OCI-LY7 (cell line): ENCODE measurements around the gene APPBP2.

Source experiments
- EZH2phosphoT487 ChIP-seq: fragments of 200-600 bp; sonication (generic); IDR thresholded peaks from 2 replicates; pipeline ENCODE4 v1.6.1; 2018; ENCODE audit warnings: low read depth, borderline replicate concordance, mild to moderate bottlenecking, mixed run types, antibody characterized with exemption, low read length, moderate library complexity, mixed read lengths
- TF ChIP-seq, protein P1 (sequence below): fragments of 200-600 bp; sonication (generic); conservative IDR thresholded peaks from 2 replicates; pipeline ENCODE4 v1.5.1; 2014; ENCODE audit warnings: mild to moderate bottlenecking, antibody characterized with exemption, low read length, moderate library complexity, mixed read lengths

DNA sequence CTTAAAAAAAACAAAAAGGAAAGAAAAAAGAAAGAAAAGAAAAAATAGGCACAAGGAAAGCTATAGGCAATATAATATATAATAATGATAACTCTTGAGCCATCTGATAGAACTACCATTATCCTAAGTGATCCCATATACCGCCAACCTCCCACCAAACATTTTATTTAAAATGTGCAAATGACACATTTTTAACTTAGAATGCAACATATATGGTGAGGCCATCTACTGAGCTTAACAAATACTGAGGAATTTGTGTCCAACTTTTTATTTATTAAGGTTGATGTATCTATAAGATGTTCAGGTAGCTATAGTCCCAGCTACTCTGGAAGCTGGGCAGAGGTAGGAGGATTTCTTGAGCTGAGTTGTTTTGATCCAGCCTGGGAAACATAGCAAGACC, 14.4 kb upstream of the APPBP2 start:
- TF ChIP-seq, protein P1, sequence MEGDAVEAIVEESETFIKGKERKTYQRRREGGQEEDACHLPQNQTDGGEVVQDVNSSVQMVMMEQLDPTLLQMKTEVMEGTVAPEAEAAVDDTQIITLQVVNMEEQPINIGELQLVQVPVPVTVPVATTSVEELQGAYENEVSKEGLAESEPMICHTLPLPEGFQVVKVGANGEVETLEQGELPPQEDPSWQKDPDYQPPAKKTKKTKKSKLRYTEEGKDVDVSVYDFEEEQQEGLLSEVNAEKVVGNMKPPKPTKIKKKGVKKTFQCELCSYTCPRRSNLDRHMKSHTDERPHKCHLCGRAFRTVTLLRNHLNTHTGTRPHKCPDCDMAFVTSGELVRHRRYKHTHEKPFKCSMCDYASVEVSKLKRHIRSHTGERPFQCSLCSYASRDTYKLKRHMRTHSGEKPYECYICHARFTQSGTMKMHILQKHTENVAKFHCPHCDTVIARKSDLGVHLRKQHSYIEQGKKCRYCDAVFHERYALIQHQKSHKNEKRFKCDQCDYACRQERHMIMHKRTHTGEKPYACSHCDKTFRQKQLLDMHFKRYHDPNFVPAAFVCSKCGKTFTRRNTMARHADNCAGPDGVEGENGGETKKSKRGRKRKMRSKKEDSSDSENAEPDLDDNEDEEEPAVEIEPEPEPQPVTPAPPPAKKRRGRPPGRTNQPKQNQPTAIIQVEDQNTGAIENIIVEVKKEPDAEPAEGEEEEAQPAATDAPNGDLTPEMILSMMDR = no peak
- TF ChIP-seq EZH2phosphoT487 = no peak
